Measurements from ENCODE around the gene CCT2.
A peak's percentile ranks its signal among the peaks of the same experiment; 100 is the strongest.

DNA sequence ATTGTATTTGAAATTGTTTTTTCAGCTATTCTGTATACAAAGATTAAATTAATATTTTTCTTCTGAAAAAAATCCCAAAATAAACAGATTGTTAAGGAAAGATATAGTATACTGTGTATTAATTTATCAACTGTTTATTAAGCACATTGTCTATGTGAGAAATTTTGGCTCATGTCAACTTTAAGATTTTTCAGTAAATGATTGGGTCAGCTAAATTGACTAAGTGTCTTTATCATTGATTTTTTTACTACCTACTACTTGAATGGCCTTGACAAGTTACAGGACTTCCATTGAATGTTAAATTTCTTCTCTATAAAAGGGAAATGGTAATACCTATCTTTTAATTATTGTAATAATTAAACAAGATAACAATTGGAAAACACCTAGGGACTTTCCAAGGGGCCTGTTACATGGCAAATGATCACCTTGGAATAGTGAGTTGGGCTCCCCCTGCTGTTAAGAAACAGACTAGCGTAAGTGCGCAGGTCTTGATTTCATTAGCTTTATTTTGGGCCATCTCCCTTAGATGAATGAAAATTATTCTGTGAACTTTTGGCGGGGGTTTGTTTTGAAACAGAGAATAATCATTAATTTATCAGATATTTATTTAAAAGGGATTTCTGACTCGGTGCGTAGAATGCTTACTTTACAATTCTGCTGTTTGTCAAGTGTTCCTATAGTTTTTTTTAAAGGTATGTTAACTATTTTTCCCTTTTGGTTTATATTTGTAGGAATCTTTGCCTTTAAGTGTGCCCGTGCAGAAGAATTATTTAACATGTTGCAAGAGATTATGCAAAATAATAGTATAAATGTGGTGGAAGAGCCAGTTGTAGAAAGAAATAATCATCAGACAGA, 14.5 kb upstream of the CCT2 start:
- TF ChIP-seq, protein P1, sequence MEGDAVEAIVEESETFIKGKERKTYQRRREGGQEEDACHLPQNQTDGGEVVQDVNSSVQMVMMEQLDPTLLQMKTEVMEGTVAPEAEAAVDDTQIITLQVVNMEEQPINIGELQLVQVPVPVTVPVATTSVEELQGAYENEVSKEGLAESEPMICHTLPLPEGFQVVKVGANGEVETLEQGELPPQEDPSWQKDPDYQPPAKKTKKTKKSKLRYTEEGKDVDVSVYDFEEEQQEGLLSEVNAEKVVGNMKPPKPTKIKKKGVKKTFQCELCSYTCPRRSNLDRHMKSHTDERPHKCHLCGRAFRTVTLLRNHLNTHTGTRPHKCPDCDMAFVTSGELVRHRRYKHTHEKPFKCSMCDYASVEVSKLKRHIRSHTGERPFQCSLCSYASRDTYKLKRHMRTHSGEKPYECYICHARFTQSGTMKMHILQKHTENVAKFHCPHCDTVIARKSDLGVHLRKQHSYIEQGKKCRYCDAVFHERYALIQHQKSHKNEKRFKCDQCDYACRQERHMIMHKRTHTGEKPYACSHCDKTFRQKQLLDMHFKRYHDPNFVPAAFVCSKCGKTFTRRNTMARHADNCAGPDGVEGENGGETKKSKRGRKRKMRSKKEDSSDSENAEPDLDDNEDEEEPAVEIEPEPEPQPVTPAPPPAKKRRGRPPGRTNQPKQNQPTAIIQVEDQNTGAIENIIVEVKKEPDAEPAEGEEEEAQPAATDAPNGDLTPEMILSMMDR (IDR thresholded peaks at IDR 0.05) = peak; percentile 40 to 81 (median 58)
- no peak for TF ChIP-seq POLR2A (IDR thresholded peaks at IDR 0.05)
- no peak for TF ChIP-seq POLR2AphosphoS5 (IDR thresholded peaks at IDR 0.05; ENCODE audit: insufficient read depth in 1 of 2, low read depth in 1 of 2)
